NCI-H2171 treated with DMSO at 0.1 percent for 48 hours (cell line): ENCODE data around the gene PLXDC1.
"Not testable (repeated sequence)": the region's sequence is repeated elsewhere in the genome, so short reads cannot be mapped to it uniquely, and the experiment has no call there.

Experiments
- DNase-seq: peaks from one replicate; lab custom pipeline; 2025; lab: John Stamatoyannopoulos, UW

The PLXDC1 gene

DNA sequence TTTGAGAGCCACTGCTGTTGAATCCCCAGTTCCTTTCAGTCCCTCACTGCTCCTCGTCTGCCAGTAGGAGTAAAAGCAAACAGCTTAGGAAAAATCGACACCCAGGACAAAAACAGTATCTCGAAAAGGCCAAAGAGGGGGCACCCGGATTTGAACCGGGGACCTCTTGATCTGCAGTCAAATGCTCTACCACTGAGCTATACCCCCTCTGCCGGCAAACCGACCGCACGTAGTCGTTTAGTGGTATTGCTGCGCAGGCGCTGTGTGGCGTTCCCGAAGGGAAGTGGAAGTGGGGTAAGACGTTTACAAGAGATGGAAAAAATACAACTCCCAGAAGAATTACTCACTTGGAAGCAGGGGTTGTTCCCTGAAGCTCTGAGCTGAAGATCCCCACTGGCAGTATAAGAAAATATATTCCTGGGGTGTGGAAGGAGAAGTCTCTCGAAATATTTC is 2.2 kb upstream of the PLXDC1 start:
- DNase-seq: peak; percentile 93

DNA sequence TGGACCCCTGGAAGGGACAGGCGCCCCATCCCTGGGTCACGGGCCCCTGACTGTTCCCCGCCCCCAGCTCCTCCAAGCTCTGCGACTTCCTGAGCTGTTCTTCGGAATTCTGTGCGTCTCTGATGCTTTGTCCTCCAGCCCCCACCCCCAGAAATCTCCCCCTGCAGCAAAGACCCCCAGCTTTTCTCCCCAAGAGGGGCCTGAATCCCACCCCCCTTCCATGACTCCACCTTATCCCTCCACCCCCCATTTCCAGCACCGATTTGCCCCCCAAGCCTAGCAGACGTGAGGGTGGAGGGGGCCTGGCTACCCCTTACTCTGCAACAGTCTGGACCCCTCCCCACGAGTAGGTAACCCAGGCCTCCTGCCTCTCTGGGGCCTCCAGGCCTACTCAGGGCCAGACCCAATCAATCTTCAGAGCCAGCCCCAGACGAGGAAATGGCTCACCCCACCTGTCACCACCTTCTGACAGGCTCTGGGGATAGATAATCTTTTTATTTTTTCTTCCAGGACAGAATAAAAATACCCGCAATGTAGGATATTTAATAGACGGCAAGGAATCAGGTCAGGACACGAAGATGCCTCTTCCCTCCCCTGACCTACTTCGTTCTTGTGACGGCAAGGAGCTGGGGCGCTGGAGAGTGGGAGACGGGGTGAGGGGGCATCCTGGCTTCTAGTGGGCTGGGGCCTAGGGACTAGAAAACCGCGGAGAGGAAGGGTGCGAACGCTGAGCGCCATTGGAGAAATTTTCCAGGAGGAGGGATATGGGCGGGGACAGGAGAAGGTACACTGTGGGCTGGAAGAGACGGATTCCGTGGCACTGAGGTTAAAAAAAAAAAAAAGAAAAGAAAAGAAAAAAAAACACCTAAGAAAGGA is 744 bp upstream of the PLXDC1 start:
- peak; percentile 95 for DNase-seq

- no peak for DNase-seq
These were observed 665 bp downstream of the PLXDC1 start for GRCh38 chr17:39150795-39151149.

GRCh38 chr17:39150104-39150634 is 1.3 kb downstream of the PLXDC1 start:
- DNase-seq: no peak

DNA sequence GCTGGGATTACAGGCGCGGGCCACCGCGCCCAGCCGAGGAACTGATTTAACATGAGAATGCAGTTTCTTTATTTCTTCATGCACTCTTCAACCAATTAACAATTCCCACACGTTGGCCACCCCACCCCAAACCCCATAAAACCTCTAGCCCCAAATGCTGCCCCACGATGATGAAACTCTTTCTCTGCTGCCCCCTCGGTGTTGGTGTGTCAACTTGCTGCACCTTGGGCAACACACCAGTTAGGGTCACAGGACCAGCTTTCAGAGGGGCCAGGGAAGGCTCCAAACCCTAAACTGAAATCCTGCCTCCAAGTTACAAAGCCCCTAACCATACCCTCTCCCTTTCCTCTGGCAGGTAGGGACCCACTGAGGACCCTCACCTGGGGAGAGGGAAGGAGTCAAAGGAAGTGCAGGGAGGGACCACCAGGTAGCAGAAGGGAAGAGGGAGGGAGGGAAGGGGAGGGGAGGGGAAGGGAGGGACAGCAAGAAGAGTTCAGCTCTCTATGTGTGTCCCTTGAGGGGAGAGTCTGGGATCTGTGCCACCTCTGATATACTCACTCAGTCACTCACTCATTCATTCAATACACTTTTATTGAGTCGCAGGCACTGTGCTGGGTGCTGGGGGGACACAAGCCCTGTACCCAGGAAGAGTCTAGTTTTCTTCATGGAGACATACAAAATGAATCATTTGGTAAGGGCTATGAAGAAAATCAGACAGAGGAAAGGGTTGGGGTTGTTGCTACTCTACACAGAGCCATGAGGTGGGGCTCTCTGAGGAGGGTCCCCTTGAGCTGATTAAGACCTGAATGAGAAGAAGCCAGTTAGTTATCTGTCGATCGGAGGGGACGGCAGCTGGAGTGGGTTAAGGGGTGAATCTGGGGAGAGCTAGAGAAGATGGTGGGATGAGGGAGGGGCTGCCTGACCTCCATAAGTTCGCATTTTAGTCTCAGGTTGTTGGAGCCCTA is 3.9 kb downstream of the PLXDC1 start:
- DNase-seq: peak; percentile 20

DNA sequence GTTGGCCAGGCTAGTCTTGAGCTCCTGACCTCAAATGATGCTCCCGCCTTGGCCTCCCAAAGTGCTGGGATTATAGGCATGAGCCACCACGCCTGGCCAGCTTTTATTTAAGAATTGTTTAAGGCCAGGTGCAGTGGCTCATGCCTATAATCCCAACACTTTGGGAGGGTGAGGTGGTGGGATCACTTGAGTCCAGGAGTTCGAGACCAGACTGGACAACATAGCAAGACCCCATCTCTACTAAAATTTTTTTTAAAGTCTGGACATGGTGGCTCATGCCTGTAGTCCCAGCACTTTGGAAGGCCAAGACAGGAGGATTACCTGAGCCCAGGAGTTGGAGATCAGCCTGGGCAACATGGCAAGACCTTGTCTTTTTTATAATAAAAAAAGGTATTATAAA is 5.2 kb downstream of the PLXDC1 start:
- no peak for DNase-seq

GRCh38 chr17:39145143-39145542 is 6.3 kb downstream of the PLXDC1 start:
- DNase-seq: no peak

GRCh38 chr17:39144416-39144840 is 7.0 kb downstream of the PLXDC1 start:
- DNase-seq: peak; percentile 75

GRCh38 chr17:39143552-39144093 is 7.8 kb downstream of the PLXDC1 start:
- DNase-seq: no peak

- DNase-seq: no peak
These were observed 9.3 kb downstream of the PLXDC1 start for GRCh38 chr17:39141915-39142664.

- DNase-seq: no peak
These were observed 10.1 kb downstream of the PLXDC1 start for GRCh38 chr17:39141294-39141693.

GRCh38 chr17:39139561-39139960 is 11.9 kb downstream of the PLXDC1 start:
- DNase-seq: no peak

- no peak for DNase-seq
These were observed 12.3 kb downstream of the PLXDC1 start for GRCh38 chr17:39139161-39139511.

DNA sequence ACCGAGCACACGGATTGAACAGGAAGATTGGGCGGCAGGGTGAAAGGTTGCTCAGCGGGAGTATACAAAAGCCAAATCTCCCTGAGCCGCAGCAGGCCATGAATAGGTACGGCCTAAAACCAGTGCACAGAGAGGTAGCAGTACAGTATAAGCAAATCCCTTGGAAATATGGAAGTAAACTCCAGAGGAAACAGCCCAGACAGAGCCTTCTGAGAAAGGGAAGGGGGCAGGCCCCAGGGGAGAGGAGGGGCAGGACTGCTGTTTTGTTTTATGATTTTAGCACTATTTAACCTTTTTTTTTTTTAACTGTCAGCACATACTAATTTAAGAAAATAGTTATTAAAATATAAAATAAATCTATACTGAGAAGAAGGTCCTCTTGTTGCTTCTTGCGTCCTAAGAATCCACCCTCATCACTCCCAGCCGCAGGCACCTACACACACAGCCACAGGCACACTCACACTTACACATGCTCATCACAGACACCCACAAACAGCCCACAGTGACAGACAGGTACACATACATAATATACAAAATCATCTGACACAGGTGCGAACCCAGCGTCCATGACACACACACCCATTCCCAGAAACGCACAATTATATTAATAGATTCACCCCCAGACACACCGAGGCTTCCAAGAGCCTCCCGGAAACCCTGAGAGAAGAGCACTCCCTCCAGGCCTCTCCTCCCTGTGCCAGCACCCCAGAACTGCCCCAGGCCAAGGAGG is 12.8 kb downstream of the PLXDC1 start:
- DNase-seq: no peak

- no peak for DNase-seq
These were observed 16.6 kb downstream of the PLXDC1 start for GRCh38 chr17:39134878-39135277.

GRCh38 chr17:39132192-39132610 is 19.2 kb downstream of the PLXDC1 start:
- no peak for DNase-seq

DNA sequence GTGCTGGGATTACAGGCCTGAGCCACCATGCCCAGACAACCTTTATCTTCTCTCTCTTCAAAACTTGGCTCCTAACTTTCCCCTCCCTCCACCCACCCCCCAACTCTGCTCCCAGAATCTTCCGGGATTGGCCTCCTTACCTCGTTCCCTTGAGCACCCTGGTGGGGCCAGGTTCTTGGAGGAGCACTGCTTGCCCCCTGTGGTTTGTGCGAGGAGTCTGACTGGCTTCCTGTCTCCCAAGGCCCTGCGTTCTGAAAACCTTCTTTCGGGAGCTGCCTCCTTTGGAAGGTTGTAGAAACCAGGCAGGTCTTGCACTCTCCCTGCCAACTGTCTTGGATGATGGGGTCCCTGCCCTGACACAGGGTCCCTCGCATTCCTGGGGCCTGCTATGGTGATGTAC is 19.8 kb downstream of the PLXDC1 start:
- DNase-seq: no peak

DNA sequence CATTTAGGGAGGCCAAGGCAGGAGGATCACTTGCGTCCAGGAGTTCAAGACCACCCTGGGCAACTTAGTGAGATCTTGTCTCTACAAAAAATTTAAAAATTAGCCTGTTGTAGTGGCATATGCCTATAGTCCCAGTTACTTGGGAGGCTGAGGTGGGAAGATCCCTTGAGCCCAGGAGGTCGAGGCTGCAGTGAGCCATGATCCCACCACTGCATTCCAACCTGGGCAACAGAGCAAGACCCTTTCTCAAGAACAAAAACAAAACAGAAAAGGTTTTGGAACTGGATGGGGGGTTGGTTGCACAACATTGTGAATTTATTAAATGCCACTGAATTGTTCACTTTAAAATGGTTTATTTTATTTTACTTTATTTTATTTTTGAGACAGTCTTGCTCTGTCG is 21.2 kb downstream of the PLXDC1 start:
- no peak for DNase-seq

- not testable (repeated sequence) for DNase-seq
These were observed 21.9 kb downstream of the PLXDC1 start for GRCh38 chr17:39129544-39129943.

DNA sequence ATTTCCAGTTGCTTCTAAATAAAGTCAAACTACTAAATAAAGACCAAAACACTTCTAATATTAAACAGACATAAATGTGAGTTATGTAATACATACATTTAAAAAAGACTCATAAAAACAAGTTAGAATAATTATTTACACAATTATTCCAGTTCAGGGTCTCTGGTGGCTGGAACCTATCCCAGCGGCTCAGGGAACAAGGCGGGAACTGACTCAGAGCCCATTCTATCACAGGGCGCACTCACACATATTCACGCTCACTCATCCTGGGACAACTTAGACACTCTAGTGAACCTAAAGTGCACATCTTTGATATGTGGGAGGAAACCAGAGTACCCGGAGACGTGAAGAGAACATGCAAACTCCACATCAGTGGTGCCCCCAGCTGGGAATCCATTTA is 25.0 kb downstream of the PLXDC1 start:
- DNase-seq: no peak
